Sigmoid colon (tissue), 7 donors: ENCODE data around the gene ARHGAP18. TPM values are rescaled to one million over a fixed set of nuclear protein-coding genes. Genes with fewer than 3 reads are reported as not detected.
A peak's percentile ranks its signal among the peaks of the same experiment; 100 is the strongest.

Experiments used
- DNase-seq: peaks from one replicate; pipeline ENCODE4 v3.0.0-alpha.2; 2019
- H3K27ac ChIP-seq, 4 donors: fragments of 200-600 bp; sonication (generic); one replicate each; pipeline ENCODE4 v1.5.1; 2016 to 2019; ENCODE audit warnings: mild to moderate bottlenecking in 1 of 4
- H3K27me3 ChIP-seq, 3 donors: fragments of 200-600 bp; sonication (generic); one replicate each; pipeline ENCODE4 v1.5.1; 2019; ENCODE audit warnings: mild to moderate bottlenecking in 1 of 3
- H3K36me3 ChIP-seq, 4 donors: fragments of 200-600 bp; sonication (generic); one replicate each; pipeline ENCODE4 v1.5.1; 2016 to 2019
- H3K4me1 ChIP-seq, 4 donors: fragments of 200-600 bp; sonication (generic); one replicate each; pipeline ENCODE4 v1.5.1; 2017 to 2019
- H3K4me3 ChIP-seq, 4 donors: fragments of 200-600 bp; sonication (generic); one replicate each; pipeline ENCODE4 v1.5.1; 2017 to 2019; ENCODE audit warnings: mild to moderate bottlenecking in 2 of 4, moderate library complexity in 1 of 4
- H3K9me3 ChIP-seq, 4 donors: fragments of 200-600 bp in 3 of 4; sonication (generic) in 3 of 4; one replicate each; pipeline versions ENCODE4 v1.5.1 to v1.6.1; 2013 to 2019
- CTCF ChIP-seq, 4 experiments: fragments of 450-650 bp in 3 of 4; fragments of 200-600 bp in 1 of 4; IDR thresholded peaks; one replicate each; pipeline ENCODE4 v1.5.1; 2016 to 2019; ENCODE audit warnings: antibody characterized with exemption in 4 of 4, mild to moderate bottlenecking in 3 of 4, moderate library complexity in 2 of 4
- EP300 ChIP-seq, 4 donors: sonication (generic); formaldehyde crosslinking; IDR thresholded peaks; one replicate each; pipeline ENCODE4 v1.6.1; 2017; ENCODE audit warnings: antibody characterized with exemption in 4 of 4
- POLR2A ChIP-seq, 2 donors: fragments of 450-650 bp; IDR thresholded peaks; one replicate each; pipeline ENCODE4 v1.6.1; 2016; ENCODE audit warnings: antibody characterized with exemption in 2 of 2, mild to moderate bottlenecking in 2 of 2, moderate library complexity in 2 of 2
- POLR2AphosphoS5 ChIP-seq, 4 donors: sonication (generic); formaldehyde crosslinking; IDR thresholded peaks; one replicate each; pipeline ENCODE4 v1.6.1; 2017; ENCODE audit warnings: antibody characterized with exemption in 4 of 4
- WGBS, 2 donors: extraction: QIAGEN DNeasy Blood & Tissue Kit; methylation state at CpG; one replicate each; pipeline ENCODE4 v1.1.7; 2013; 5-methylcytosine and 5-hydroxymethylcytosine counted together
- intact Hi-C: fragments of 100-400 bp; cut with DNase I; formaldehyde crosslinking; loops from one replicate; pipeline ENCODE4 v1.15.1; 2023
- polyA plus RNA-seq, 3 donors: library from polyadenylated mRNA; stranded (reverse); fragments of 200-250 nt; gene quantifications; one replicate each; pipeline ENCODE4 v1.2.3, GENCODE V29; 2013
- total RNA-seq, 4 donors: library from RNA; depleted of rRNA; stranded (reverse); fragments of >200 nt; gene quantifications; one replicate each; pipeline ENCODE4 v1.1.0, GENCODE V29; 2016
- donor health status: healthy with polysubstance abuse.
- donor health status: Bipolar disorder and iron deficiency.
- donor health status: healthy.

Gene ARHGAP18
- total RNA-seq (10 to 100 TPM in 2 of 4 donors, 1 to 10 TPM in 2; 9.2 to 16.9 (median 10.0) TPM), polyA plus RNA-seq (10 to 100 TPM in 2 of 3 donors, 1 to 10 TPM in 1; 9.2 to 16.0 (median 13.8) TPM)

GRCh38 chr6:129709769-129710449 is at the start of gene ARHGAP18:
ARHGAP18 (minus strand) TSS chr6:129710177; CDS start chr6:129710136, 41 bp downstream.
- DNase-seq, result peak; percentile 94
- no peaks in the 10 kb centered on the region for H3K27me3 ChIP-seq
- H3K27ac ChIP-seq, result peak within 1 kb of the TSS; percentile 62 to 80 (median 70)
- peaks cover 0 to 26% (median 8%) of the 10 kb centered on the region in 4 donors for H3K4me1 ChIP-seq
- H3K4me3 ChIP-seq, result peak within 1 kb of the TSS; percentile 16 to 55 (median 52)
- no peak for TF ChIP-seq CTCF (IDR thresholded peaks at IDR 0.05)
- no peak for TF ChIP-seq EP300 (IDR thresholded peaks at IDR 0.05)
- peak; percentile 64 to 92 (median 76) for TF ChIP-seq POLR2AphosphoS5 (IDR thresholded peaks at IDR 0.05)
- peak; percentile 36 to 79 for TF ChIP-seq POLR2A (IDR thresholded peaks at IDR 0.05)
- H3K36me3 ChIP-seq, result no peaks in the 10 kb centered on the region
- intact Hi-C loops, result no loop called here
- H3K9me3 ChIP-seq, result no peaks in the 10 kb centered on the region
- WGBS, 2 donors, result 0 to 1% methylated on average over 23 of the region's 23 CpGs

GRCh38 chr6:129755787-129756186 is 45.8 kb upstream of the ARHGAP18 start:
- TF ChIP-seq POLR2AphosphoS5 (IDR thresholded peaks at IDR 0.05) (no peak), CTCF (IDR thresholded peaks at IDR 0.05) (no peak), EP300 (IDR thresholded peaks at IDR 0.05) (no peak), POLR2A (IDR thresholded peaks at IDR 0.05) (no peak)
- 76 to 91% methylated on average over 1 of the region's 1 CpG for WGBS, 2 donors
- Histone ChIP-seq H3K27me3 (no peaks in the 10 kb centered on the region), H3K9me3 (no peaks in the 10 kb centered on the region), H3K4me3 (no peak overlapping the region), H3K36me3 (no peaks in the 10 kb centered on the region), H3K27ac (no peak overlapping the region), H3K4me1 (peaks cover 0 to 10% (median 3%) of the 10 kb centered on the region in 4 donors)
- no peak for DNase-seq
- intact Hi-C loops, result no loop called here

GRCh38 chr6:129754750-129755149 is 44.8 kb upstream of the ARHGAP18 start:
- peaks cover 0 to 14% (median 8%) of the 10 kb centered on the region in 4 donors for H3K4me1 ChIP-seq
- H3K27me3 ChIP-seq, result no peaks in the 10 kb centered on the region
- DNase-seq, result no peak
- no peaks in the 10 kb centered on the region for H3K9me3 ChIP-seq
- TF ChIP-seq POLR2A (IDR thresholded peaks at IDR 0.05), result no peak
- no peak for TF ChIP-seq EP300 (IDR thresholded peaks at IDR 0.05)
- no peak for TF ChIP-seq POLR2AphosphoS5 (IDR thresholded peaks at IDR 0.05)
- no peak for TF ChIP-seq CTCF (IDR thresholded peaks at IDR 0.05)
- 81% methylated on average over 2 of the region's 2 CpGs for WGBS, 2 donors
- H3K27ac ChIP-seq, result no peak overlapping the region
- H3K4me3 ChIP-seq, result no peak overlapping the region
- no peaks in the 10 kb centered on the region for H3K36me3 ChIP-seq
- intact Hi-C loops, result no loop called here

- Histone ChIP-seq H3K4me1 (peaks cover 0 to 26% (median 15%) of the 10 kb centered on the region in 4 donors), H3K27ac (no peak overlapping the region), H3K9me3 (no peaks in the 10 kb centered on the region), H3K27me3 (no peaks in the 10 kb centered on the region), H3K4me3 (no peak overlapping the region), H3K36me3 (no peaks in the 10 kb centered on the region)
- intact Hi-C loops, result no loop called here
- TF ChIP-seq CTCF (IDR thresholded peaks at IDR 0.05), result no peak
- TF ChIP-seq POLR2AphosphoS5 (IDR thresholded peaks at IDR 0.05), result no peak
- 97 to 98% methylated on average over 2 of the region's 2 CpGs for WGBS, 2 donors
- DNase-seq, result no peak
Observed at GRCh38 chr6:129753422-129753821, 43.4 kb upstream of the ARHGAP18 start.
